Measurements from ENCODE around the gene SMPD3. TPM values are rescaled to one million over a fixed set of nuclear protein-coding genes. Genes with fewer than 3 reads are reported as not detected.

The SMPD3 gene
- total and polyA plus RNA-seq, 2 of the 8 experiments (the other 6 are each of a cell fraction or from before 2014, with no cell fraction given), result 0.39 to 1.3 TPM

DNA sequence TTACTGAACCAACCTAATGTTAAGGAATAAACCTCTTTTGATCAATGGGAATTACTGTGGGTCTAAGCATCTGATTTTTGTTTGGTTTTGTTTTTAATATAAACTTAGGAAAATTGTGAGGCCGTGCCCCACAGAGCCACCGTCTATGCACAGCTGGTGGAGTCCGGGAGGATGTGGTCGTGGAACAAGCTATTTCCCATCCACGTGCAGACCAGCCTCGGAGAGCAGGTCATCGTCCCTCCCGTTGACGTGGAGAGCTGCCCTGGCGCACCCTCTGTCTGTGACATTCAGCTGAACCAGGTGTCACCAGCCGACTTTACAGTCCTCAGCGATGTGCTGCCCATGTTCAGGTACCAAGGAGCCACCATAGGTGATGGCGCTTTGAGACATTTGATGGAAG lies 109.1 kb downstream of the SMPD3 start:
- Histone ChIP-seq H4K20me1 (replicated peaks in 1 of 2; ENCODE audit: control insufficient read depth in 1 of 2, insufficient read depth in 2 of 2, low read length in 2 of 2) (peaks cover 2 to 3% of the 10 kb centered on the region in 2 experiments), H2BK20ac (ENCODE audit: low read length) (no peak overlapping the region), H3K9me3 (ENCODE audit: insufficient read depth in 2 of 2, low read depth in 1 of 2, low read length in 1 of 2) (no peaks in the 10 kb centered on the region), H3K27ac (ENCODE audit: low read depth, low read length) (no peak overlapping the region), H2BK15ac (ENCODE audit: low read length) (no peak overlapping the region), H3K79me2 (ENCODE audit: control insufficient read depth in 1 of 2, insufficient read depth in 2 of 2, low read length in 2 of 2) (no peaks in the 10 kb centered on the region), H3K4me1 (replicated peaks in 1 of 4; ENCODE audit: control insufficient read depth in 3 of 4, insufficient read depth in 4 of 4, low read length in 3 of 4) (no peaks in the 10 kb centered on the region), H3K79me1 (ENCODE audit: low read depth, low read length) (no peaks in the 10 kb centered on the region; the same call in 1 of the 2 replicates), H3K4ac (replicated peaks; ENCODE audit: insufficient read length, low read depth, low read length) (no peak overlapping the region), H3K4me2 (ENCODE audit: insufficient read depth in 1 of 2, low read depth in 2 of 2, low read length in 2 of 2) (no peak overlapping the region), H3K14ac (ENCODE audit: insufficient read length) (no peak overlapping the region), H4K91ac (replicated peaks; ENCODE audit: insufficient read length, low read length) (no peak overlapping the region), H3K56ac (replicated peaks; ENCODE audit: insufficient read length, low read depth, low read length) (no peak overlapping the region), H4K8ac (ENCODE audit: extremely low read depth, insufficient read depth, low read length) (no peak overlapping the region), H3K23me2 (ENCODE audit: low read depth, low read length) (no peaks in the 10 kb centered on the region), H4K5ac (ENCODE audit: insufficient read length, low read depth, low read length) (no peak overlapping the region), H3K9ac (replicated peaks in 1 of 4; ENCODE audit: extremely low read depth in 1 of 4, low read depth in 3 of 4, low read length in 3 of 4) (no peak overlapping the region), H2AK5ac (ENCODE audit: low read depth, low read length) (no peak overlapping the region), H2AFZ (ENCODE audit: low read length) (no peak overlapping the region), H2BK5ac (ENCODE audit: low read depth, low read length) (no peak overlapping the region), H2BK120ac (replicated peaks; ENCODE audit: low read depth, low read length) (no peak overlapping the region), H2BK12ac (ENCODE audit: low read depth, low read length) (no peak overlapping the region), H3K18ac (ENCODE audit: extremely low read depth, low read length) (no peak overlapping the region), H3K36me3 (ENCODE audit: control insufficient read depth in 2 of 4, insufficient read depth in 4 of 4, low read length in 3 of 4) (peaks cover 12 to 44% (median 27%) of the 10 kb centered on the region in 4 experiments), H3K27me3 (replicated peaks in 1 of 4; ENCODE audit: control insufficient read depth in 3 of 4, extremely low read depth in 1 of 4, insufficient read depth in 3 of 4, low read length in 3 of 4) (no peaks in the 10 kb centered on the region), H3K23ac (ENCODE audit: insufficient read length) (no peak overlapping the region), H3K4me3 (ENCODE audit: extremely low read depth in 1 of 4, insufficient read depth in 2 of 4, low read depth in 3 of 4, low read length in 4 of 4) (no peak overlapping the region)
- FAIRE-seq (no peak), DNase-seq (ENCODE audit: low read depth in 1 of 2, low spot score in 2 of 2) (no peak)
- CTCF ChIA-PET (ENCODE audit: partially characterized antibody), result interaction anchor here (0.7 to 2.2 kb wide), 7 partner anchors 9 to 331 kb away, joined by 3 to 8 read pairs (median 3); partner anchors contain the start of gene SLC7A6
- POLR2A ChIA-PET (ENCODE audit: partially characterized antibody), result interaction anchor here (0.7 to 1.3 kb wide), 3 partner anchors 11 to 30 kb away, joined by 3 to 4 read pairs (median 3); partner anchors contain the start of genes PRMT7 and SLC7A6OS
- 90% methylated on average over 13 of the region's 13 CpGs; no CpG with 5 or more reads in 1 of the 2 experiments for WGBS, 2 experiments (ENCODE audit: extremely low coverage in 1 of 2, insufficient coverage in 1 of 2, insufficient read length in 1 of 2, insufficient replicate concordance in 2 of 2, low coverage in 1 of 2, low lambda C conversion rate in 2 of 2, missing lambda C conversion rate in 1 of 2)
- TF ChIP-seq, protein P1, sequence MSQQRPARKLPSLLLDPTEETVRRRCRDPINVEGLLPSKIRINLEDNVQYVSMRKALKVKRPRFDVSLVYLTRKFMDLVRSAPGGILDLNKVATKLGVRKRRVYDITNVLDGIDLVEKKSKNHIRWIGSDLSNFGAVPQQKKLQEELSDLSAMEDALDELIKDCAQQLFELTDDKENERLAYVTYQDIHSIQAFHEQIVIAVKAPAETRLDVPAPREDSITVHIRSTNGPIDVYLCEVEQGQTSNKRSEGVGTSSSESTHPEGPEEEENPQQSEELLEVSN (IDR thresholded peaks at IDR 0.05), result no peak
- TF ChIP-seq SP4 (IDR thresholded peaks at IDR 0.05; ENCODE audit: low read length), result no peak
- TF ChIP-seq SP1 (IDR thresholded peaks at IDR 0.05; ENCODE audit: low read depth, low read length), result no peak
